HFF-Myc (cell line): ENCODE data around the gene NR2F2.

ENCODE experiments used
- DNase-seq: peaks from one replicate; pipeline ENCODE4 v3.0.0-alpha.2; 2011; ENCODE audit warnings: low read depth; ENCODE audit errors: extremely low read depth
- H3K4me3 ChIP-seq: replicated peaks from 2 replicates; pipeline ENCODE4 v1.5.1; 2011; ENCODE audit warnings: low read depth, mild to moderate bottlenecking, control low read depth, low read length
- TF ChIP-seq, protein P1 (sequence below): IDR thresholded peaks from 2 replicates; pipeline ENCODE4 v1.5.1; 2012; ENCODE audit warnings: mild to moderate bottlenecking, low read depth, low read length, control low read depth; ENCODE audit errors: missing control alignments

NR2F2 gene

DNA sequence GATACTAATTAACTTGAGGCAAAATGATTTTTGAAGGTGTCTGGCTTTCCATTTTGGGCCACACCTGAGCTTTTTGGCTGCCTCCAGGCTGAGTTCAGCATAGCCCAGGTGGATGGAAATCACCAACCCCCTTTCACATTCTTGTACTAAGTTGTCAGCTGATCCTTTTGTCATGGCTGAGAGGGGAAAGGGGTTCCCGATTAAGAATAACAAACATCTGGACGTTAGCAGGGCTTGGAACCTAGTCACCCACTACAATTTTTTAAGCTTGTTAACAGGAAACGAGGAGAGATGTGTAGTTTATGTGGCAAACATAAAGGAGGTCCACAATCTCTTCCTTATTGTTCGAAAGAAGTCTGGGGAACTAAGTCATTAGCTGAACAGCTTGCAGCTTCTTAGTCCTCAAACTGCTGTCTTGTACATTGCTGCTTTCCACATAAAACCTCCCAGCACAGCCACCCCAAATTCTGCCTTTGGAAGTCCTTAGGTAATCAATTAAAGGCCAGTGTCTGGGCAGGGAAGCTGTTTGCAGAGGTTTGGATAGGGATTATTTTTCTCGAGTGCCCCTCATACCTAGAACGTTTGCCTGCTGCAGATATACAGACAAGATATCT is 5.0 kb downstream of the NR2F2 start:
- H3K4me3 ChIP-seq: peak overlapping the region; percentile 95
- DNase-seq: no peak
- TF ChIP-seq, protein P1, sequence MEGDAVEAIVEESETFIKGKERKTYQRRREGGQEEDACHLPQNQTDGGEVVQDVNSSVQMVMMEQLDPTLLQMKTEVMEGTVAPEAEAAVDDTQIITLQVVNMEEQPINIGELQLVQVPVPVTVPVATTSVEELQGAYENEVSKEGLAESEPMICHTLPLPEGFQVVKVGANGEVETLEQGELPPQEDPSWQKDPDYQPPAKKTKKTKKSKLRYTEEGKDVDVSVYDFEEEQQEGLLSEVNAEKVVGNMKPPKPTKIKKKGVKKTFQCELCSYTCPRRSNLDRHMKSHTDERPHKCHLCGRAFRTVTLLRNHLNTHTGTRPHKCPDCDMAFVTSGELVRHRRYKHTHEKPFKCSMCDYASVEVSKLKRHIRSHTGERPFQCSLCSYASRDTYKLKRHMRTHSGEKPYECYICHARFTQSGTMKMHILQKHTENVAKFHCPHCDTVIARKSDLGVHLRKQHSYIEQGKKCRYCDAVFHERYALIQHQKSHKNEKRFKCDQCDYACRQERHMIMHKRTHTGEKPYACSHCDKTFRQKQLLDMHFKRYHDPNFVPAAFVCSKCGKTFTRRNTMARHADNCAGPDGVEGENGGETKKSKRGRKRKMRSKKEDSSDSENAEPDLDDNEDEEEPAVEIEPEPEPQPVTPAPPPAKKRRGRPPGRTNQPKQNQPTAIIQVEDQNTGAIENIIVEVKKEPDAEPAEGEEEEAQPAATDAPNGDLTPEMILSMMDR: no peak

DNA sequence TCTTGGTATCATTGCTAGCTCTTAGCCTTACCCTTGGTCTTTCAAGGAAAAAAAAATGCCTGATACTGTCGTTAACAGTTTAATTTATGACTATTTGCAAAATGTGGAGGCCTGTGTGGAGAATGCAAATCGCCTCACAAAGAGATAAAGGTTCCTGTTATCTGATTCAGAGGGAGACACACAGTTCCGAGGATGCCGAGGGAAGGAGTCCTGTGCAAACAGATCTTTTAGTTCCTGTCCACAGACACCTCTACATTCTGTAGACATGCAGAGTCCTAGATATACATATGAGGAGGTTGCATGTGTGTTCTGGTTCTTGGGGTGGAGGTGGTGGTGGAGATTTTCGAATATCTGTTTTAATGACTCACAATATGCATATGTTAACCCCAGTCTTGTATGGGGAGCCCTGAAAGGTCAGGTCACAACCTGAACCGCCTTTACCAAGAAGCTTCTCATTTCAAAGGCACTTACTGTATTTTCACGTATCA is 5.7 kb downstream of the NR2F2 start:
- peak overlapping the region; percentile 95 for H3K4me3 ChIP-seq
- TF ChIP-seq, protein P1: no peak
- no peak for DNase-seq

DNA sequence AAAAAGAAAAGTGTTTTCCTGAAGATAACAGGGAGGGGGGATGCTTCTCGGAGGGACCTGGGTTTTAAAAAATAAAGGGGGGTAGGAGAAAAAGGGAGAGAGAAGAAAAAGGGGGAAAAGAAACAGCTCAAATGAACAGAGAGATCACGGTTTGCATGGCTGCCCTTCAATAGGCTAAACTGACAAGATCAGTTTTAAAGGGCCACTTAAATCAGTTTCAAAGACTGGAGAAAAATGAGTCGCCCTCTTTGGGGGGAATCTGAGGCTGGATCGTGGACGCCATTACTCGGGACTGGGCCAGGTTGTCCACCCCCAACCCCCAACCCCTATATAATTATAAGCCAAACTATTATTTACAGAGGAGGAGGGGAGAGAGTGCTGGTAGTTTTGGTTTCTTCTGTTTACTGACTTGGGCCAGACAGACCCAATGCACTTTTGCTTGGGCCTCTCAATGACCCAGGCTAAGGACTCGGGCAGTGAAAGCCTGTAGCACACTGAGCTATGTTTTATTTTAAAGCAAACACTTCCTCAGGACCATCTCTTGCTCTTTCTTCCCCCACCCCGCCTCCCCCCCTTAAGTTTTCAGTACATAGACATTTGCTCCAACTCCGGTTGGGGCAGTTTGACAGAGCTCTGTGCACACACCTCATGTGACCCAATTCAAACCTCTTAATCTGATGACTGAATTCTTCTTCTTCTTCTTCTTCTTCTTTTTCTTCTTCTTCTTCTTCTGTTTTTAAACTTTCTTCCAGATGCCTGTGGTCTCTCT is 6.3 kb downstream of the NR2F2 start:
- no peak for DNase-seq
- TF ChIP-seq, protein P1: no peak
- H3K4me3 ChIP-seq: peak overlapping the region; percentile 95

GRCh38 chr15:96337365-96338023 is 7.0 kb downstream of the NR2F2 start:
- TF ChIP-seq, protein P1: no peak
- H3K4me3 ChIP-seq: peak overlapping the region; percentile 95
- no peak for DNase-seq

GRCh38 chr15:96338074-96338765 is 7.7 kb downstream of the NR2F2 start:
- TF ChIP-seq, protein P1: no peak
- DNase-seq: no peak
- peak overlapping the region; percentile 95 for H3K4me3 ChIP-seq

DNA sequence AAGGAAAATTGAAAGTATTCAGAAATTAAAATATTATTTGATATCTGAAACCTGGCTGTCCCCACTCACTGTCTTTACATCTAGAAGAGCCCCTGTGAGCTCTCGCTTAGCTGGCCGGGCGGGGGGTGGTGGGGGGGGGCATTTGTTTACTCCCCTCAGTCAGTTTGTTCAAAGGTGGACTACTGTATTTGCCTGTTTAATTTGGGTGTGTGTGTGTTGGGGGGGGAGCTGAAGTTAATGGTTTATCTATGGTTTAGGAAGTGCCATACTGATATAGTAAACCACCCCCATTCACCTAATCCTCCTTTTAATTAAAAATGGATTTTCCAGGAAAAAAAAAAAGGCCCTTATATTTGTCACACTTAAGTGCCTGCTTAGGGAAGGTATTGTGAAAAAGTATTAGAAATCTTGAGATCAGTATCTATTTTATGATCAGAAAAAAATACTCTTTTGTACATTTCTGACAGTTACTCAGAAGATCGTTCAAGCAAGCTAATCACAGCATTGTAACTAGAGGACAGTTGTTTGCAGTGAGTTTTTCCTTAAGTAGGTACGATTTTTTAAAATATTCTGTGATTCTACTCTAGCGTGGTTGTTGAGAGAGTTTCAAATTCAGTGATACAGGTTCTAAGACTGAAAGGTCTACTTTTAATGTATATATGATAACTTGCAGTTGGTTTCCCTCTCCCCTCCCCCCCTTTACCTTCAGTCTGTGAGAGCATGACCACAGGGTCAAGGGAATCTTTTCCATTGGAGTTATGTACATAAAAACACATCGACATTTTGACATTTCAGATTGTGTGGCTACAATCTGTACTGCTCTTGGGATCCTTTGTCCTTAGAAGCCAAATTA is 8.5 kb downstream of the NR2F2 start:
- TF ChIP-seq, protein P1: no peak
- no peak for DNase-seq
- H3K4me3 ChIP-seq: peak overlapping the region; percentile 95
